SK-N-SH (cell line): ENCODE data around the gene EMP1. TPM values are rescaled to one million over a fixed set of nuclear protein-coding genes. Genes with fewer than 3 reads are reported as not detected.

Source experiments
- CTCF ChIA-PET: fragments of 300-600, 350-600 bp; formaldehyde crosslinking; extraction: SDS; loops from one replicate; lab custom pipeline; 2021; lab: Yijun Ruan, JAX
- POLR2A ChIA-PET: fragments of 350-600 bp; sonication (Branson Sonifier 250); formaldehyde crosslinking; extraction: SDS; loops from one replicate; lab custom pipeline; 2020; ENCODE audit warnings: antibody characterized with exemption, inconsistent platforms; lab: Yijun Ruan, JAX
- DNase-seq: peaks from one replicate; pipeline ENCODE4 v3.0.0; 2012
- H2AFZ ChIP-seq: fragments of 200-600 bp; sonication (generic); 2 replicates; pipeline ENCODE4 v1.8.1; 2016; ENCODE audit warnings: antibody characterized with exemption, mild to moderate bottlenecking, low read depth
- H3F3A ChIP-seq: fragments of 200-600 bp; sonication (generic); replicated peaks from 2 replicates; pipeline ENCODE3; 2016; ENCODE audit warnings: antibody characterized with exemption, mild to moderate bottlenecking; ENCODE audit not compliant: insufficient read depth
- H3K27ac ChIP-seq, 2 experiments: fragments of 200-500 bp in 1 of 2; fragments of 200-600 bp in 1 of 2; sonication (Bioruptor generic) in 1 of 2; sonication (generic), shearing (Covaris generic) in 1 of 2; 2 replicates each; pipeline versions ENCODE4 v1.5.1 to v1.6.1; 2014 to 2016; ENCODE audit warnings: low read depth in 2 of 2, inconsistent platforms in 1 of 2, low read length in 1 of 2, mild to moderate bottlenecking in 1 of 2, mixed read lengths in 1 of 2
- H3K27me3 ChIP-seq: fragments of 200-600 bp; sonication (generic), shearing (Covaris generic); 2 replicates; pipeline ENCODE4 v1.6.1; 2016; ENCODE audit warnings: mixed run types; ENCODE audit not compliant: insufficient read depth
- H3K36me3 ChIP-seq, 2 experiments: fragments of 200-500 bp in 1 of 2; fragments of 200-600 bp in 1 of 2; sonication (Bioruptor generic) in 1 of 2; sonication (generic) in 1 of 2; replicated peaks in 1 of 2; 2 replicates each; pipeline versions ENCODE3 to v1.5.1; 2014 to 2016; ENCODE audit warnings: low read length in 1 of 2, mild to moderate bottlenecking in 1 of 2; ENCODE audit not compliant: insufficient read depth in 2 of 2, control insufficient read depth in 1 of 2
- H3K4me1 ChIP-seq, 2 experiments: fragments of 200-500 bp in 1 of 2; fragments of 200-600 bp in 1 of 2; sonication (Bioruptor generic) in 1 of 2; sonication (generic), shearing (Covaris generic) in 1 of 2; 2 replicates each; pipeline versions ENCODE4 v1.5.1 to v1.6.1; 2014 to 2016; ENCODE audit warnings: low read depth in 1 of 2, low read length in 1 of 2, mixed run types in 1 of 2; ENCODE audit not compliant: insufficient read depth in 2 of 2, control insufficient read depth in 1 of 2
- H3K4me2 ChIP-seq: fragments of 200-600 bp; sonication (generic), shearing (Covaris generic); 2 replicates; pipeline ENCODE4 v1.6.1; 2017; ENCODE audit warnings: mixed run types
- H3K4me3 ChIP-seq, 2 experiments: fragments of 200-500 bp in 1 of 2; fragments of 200-600 bp in 1 of 2; sonication (Bioruptor generic) in 1 of 2; sonication (generic), shearing (Covaris generic) in 1 of 2; 2 replicates each; pipeline versions ENCODE4 v1.5.1 to v1.8.1; 2014 to 2016; ENCODE audit warnings: low read depth in 2 of 2, inconsistent platforms in 1 of 2, low read length in 1 of 2, mild to moderate bottlenecking in 1 of 2, mixed read lengths in 1 of 2, moderate library complexity in 1 of 2
- H3K79me2 ChIP-seq: fragments of 200-600 bp; sonication (generic); 2 replicates; pipeline ENCODE4 v1.8.1; 2017; ENCODE audit warnings: mild to moderate bottlenecking; ENCODE audit not compliant: insufficient read depth
- H3K9ac ChIP-seq: fragments of 200-600 bp; sonication (generic); 2 replicates; pipeline ENCODE4 v1.6.1; 2017; ENCODE audit warnings: mixed run types
- H3K9me2 ChIP-seq: fragments of 200-600 bp; sonication (generic); 2 replicates; pipeline ENCODE4 v1.6.1; 2017; ENCODE audit warnings: mixed run types
- H3K9me3 ChIP-seq: fragments of 200-600 bp; sonication (generic); 2 replicates; pipeline ENCODE4 v1.6.1; 2017; ENCODE audit warnings: mixed run types, mild to moderate bottlenecking, moderate library complexity
- H4K20me1 ChIP-seq: fragments of 200-600 bp; sonication (generic); 2 replicates; pipeline ENCODE4 v1.6.1; 2017; ENCODE audit warnings: mild to moderate bottlenecking, mixed run types; ENCODE audit not compliant: insufficient read depth
- CTCF ChIP-seq: fragments of 200-600 bp; sonication (generic); IDR thresholded peaks from 2 replicates; pipeline ENCODE4 v1.6.1; 2017; ENCODE audit warnings: antibody characterized with exemption, mild to moderate bottlenecking, moderate library complexity
- FOXJ3 ChIP-seq: sonication (generic); formaldehyde crosslinking; IDR thresholded peaks from 2 replicates; pipeline ENCODE4 v1.5.1; 2020; ENCODE audit warnings: mild to moderate bottlenecking, missing genetic modification reagents
- GABPA ChIP-seq: IDR thresholded peaks from 2 replicates; pipeline ENCODE4 v1.4.0; 2012; ENCODE audit warnings: low read depth, mild to moderate bottlenecking
- MAX ChIP-seq: IDR thresholded peaks from 2 replicates; pipeline ENCODE4 v1.4.0; 2012; ENCODE audit warnings: low read depth
- MEF2A ChIP-seq: IDR thresholded peaks from 2 replicates; pipeline ENCODE4 v1.4.0; 2012; ENCODE audit warnings: low read depth, borderline replicate concordance
- MXI1 ChIP-seq: IDR thresholded peaks from 2 replicates; pipeline ENCODE4 v1.6.1; 2012; ENCODE audit warnings: mild to moderate bottlenecking, low read depth, low read length, improper control_type of control experiment
- NFIC ChIP-seq: IDR thresholded peaks from 2 replicates; pipeline ENCODE4 v1.4.0; 2012; ENCODE audit warnings: borderline replicate concordance
- POLR2AphosphoS5 ChIP-seq: IDR thresholded peaks from 2 replicates; pipeline ENCODE4 v1.6.1; 2012; ENCODE audit warnings: low read depth, low read length
- RCOR1 ChIP-seq: fragments of 150-350 bp; IDR thresholded peaks from 2 replicates; pipeline ENCODE4 v1.6.1; 2017; ENCODE audit warnings: antibody characterized with exemption, low read length
- RFX5 ChIP-seq: IDR thresholded peaks from 2 replicates; pipeline ENCODE4 v1.6.1; 2012; ENCODE audit warnings: mild to moderate bottlenecking, improper control_type of control experiment, low read length
- SMC3 ChIP-seq: IDR thresholded peaks from 2 replicates; pipeline ENCODE4 v1.6.1; 2012; ENCODE audit warnings: low read depth, low read length, improper control_type of control experiment
- TCF12 ChIP-seq: IDR thresholded peaks from 2 replicates; pipeline ENCODE4 v1.4.0; 2012
- WGBS: methylation state at CpG from one replicate; pipeline ENCODE4 v1.1.6; 2017; ENCODE audit warnings: low lambda C conversion rate; 5-methylcytosine and 5-hydroxymethylcytosine counted together
- polyA plus RNA-seq, 3 experiments: library from polyadenylated mRNA; depleted of rRNA; stranded (reverse); fragments of >200 nt; gene quantifications; 2 replicates each; pipeline ENCODE4 v1.2.3, GENCODE V29; 2012

The EMP1 gene
- polyA plus RNA-seq, 1 of the 3 experiments (the other 2 are of a cell fraction) = 67.4 TPM

GRCh38 chr12:13247596-13247995 is 51.1 kb downstream of the EMP1 start:
- Histone ChIP-seq H3K27me3 (no peaks in the 10 kb centered on the region; the same call in 1 of the 2 replicates), H3K36me3 (no peaks in the 10 kb centered on the region), H3K9ac (no peak overlapping the region), H3K79me2 (no peaks in the 10 kb centered on the region), H3K9me2 (no peaks in the 10 kb centered on the region), H3K9me3 (no peaks in the 10 kb centered on the region), H3K27ac (no peak overlapping the region), H3K4me2 (no peak overlapping the region), H2AFZ (no peak overlapping the region), H4K20me1 (no peaks in the 10 kb centered on the region), H3K4me3 (no peak overlapping the region), H3F3A (peaks cover 4% of the 10 kb centered on the region), H3K4me1 (peaks cover 0 to 8% of the 10 kb centered on the region in 2 experiments; a peak in 1 of 4 replicates)
- TF ChIP-seq GABPA (no peak), NFIC (no peak), RCOR1 (no peak), MEF2A (no peak), SMC3 (no peak), POLR2AphosphoS5 (no peak)
- POLR2A ChIA-PET = no interaction called here
- WGBS = 4% methylated on average over 3 of the region's 3 CpGs
- DNase-seq = no peak
- CTCF ChIA-PET = interaction anchor here (2.7 kb wide), 1 partner anchor 8 kb away, joined by 10 read pairs; no protein-coding TSS in a partner anchor

- H3K9me3 ChIP-seq = no peaks in the 10 kb centered on the region
- 42% methylated on average over 1 of the region's 1 CpG for WGBS
- no peak overlapping the region for H3K4me2 ChIP-seq
- no peaks in the 10 kb centered on the region for H3K9me2 ChIP-seq
- H3K27ac ChIP-seq = no peak overlapping the region
- TF ChIP-seq FOXJ3 = no peak
- TF ChIP-seq MAX = no peak
- TF ChIP-seq TCF12 = no peak
- TF ChIP-seq RFX5 = no peak
- TF ChIP-seq MXI1 = no peak
- no peak for TF ChIP-seq CTCF
- no peak for DNase-seq
- H3K79me2 ChIP-seq = no peaks in the 10 kb centered on the region
- no peak overlapping the region for H3K9ac ChIP-seq
- no peaks in the 10 kb centered on the region; the same call in 1 of the 2 replicates for H3K27me3 ChIP-seq
- H4K20me1 ChIP-seq = no peaks in the 10 kb centered on the region
- H3K36me3 ChIP-seq = no peaks in the 10 kb centered on the region
- H3K4me1 ChIP-seq = peaks cover 0 to 8% of the 10 kb centered on the region in 2 experiments; a peak in 1 of 4 replicates
- CTCF ChIA-PET = interaction anchor here (1.6 kb wide), 2 partner anchors 29 to 36 kb away, joined by 4 to 5 read pairs; no protein-coding TSS in a partner anchor
- H3F3A ChIP-seq = peaks cover 4% of the 10 kb centered on the region
- H3K4me3 ChIP-seq = no peak overlapping the region
- H2AFZ ChIP-seq = no peak overlapping the region
- POLR2A ChIA-PET = no interaction called here
Measured at GRCh38 chr12:13248964-13249363, 52.4 kb downstream of the EMP1 start.
